GM12878 (cell line): Measurements from ENCODE around the gene PQBP1.

Experiments
- BHLHE40 ChIP-seq, 2 experiments: fragments of 450-650 bp in 1 of 2; IDR thresholded peaks; 2 replicates each; pipeline ENCODE4 v1.6.1; 2011 to 2017; ENCODE audit warnings: low read depth in 2 of 2, borderline replicate concordance in 1 of 2, improper control_type of control experiment in 1 of 2, low read length in 1 of 2, mild to moderate bottlenecking in 1 of 2
- EZH2 ChIP-seq: IDR thresholded peaks from 2 replicates; pipeline ENCODE4 v1.6.1; 2012; ENCODE audit warnings: low read depth, mild to moderate bottlenecking, control low read depth, inconsistent platforms, low read length, borderline replicate concordance; ENCODE audit not compliant: control insufficient read depth
- FOS ChIP-seq: IDR thresholded peaks from 3 replicates; pipeline ENCODE4 v1.6.1; 2011; ENCODE audit warnings: borderline replicate concordance; ENCODE audit not compliant: insufficient read length; ENCODE audit errors: extremely low read depth
- POLR2A ChIP-seq: IDR thresholded peaks from 2 replicates; pipeline ENCODE4 v1.6.1; 2011; ENCODE audit warnings: low read depth, mild to moderate bottlenecking, low read length
- POLR2AphosphoS5 ChIP-seq: IDR thresholded peaks from 2 replicates; pipeline ENCODE4 v1.6.1; 2011; ENCODE audit warnings: mild to moderate bottlenecking, low read length, inconsistent platforms
- ZNF274 ChIP-seq: IDR thresholded peaks from one replicate; pipeline ENCODE4 v1.8.0; 2011; ENCODE audit not compliant: insufficient read length, insufficient read depth

- TF ChIP-seq FOS (no peak), BHLHE40 (IDR thresholded peaks at IDR 0.05; ENCODE audit: borderline replicate concordance in 1 of 2, low read depth in 2 of 2, low read length in 1 of 2) (no peak), EZH2 (no peak), ZNF274 (no peak), POLR2AphosphoS5 (no peak), POLR2A (no peak)
These were observed 6.1 kb upstream of the PQBP1 start for GRCh38 chrX:48891402-48892288.
